GM19395 (cell line): ENCODE measurements around the gene IRF2BP1.

Experiments used
- ATAC-seq: cut with Tn5 transposase; IDR thresholded peaks from one replicate; pipeline ENCODE4 v1.9.1; 2021; ENCODE audit warnings: mild to moderate bottlenecking, moderate library complexity; ENCODE audit not compliant: unreplicated experiment

Gene IRF2BP1, protein sequence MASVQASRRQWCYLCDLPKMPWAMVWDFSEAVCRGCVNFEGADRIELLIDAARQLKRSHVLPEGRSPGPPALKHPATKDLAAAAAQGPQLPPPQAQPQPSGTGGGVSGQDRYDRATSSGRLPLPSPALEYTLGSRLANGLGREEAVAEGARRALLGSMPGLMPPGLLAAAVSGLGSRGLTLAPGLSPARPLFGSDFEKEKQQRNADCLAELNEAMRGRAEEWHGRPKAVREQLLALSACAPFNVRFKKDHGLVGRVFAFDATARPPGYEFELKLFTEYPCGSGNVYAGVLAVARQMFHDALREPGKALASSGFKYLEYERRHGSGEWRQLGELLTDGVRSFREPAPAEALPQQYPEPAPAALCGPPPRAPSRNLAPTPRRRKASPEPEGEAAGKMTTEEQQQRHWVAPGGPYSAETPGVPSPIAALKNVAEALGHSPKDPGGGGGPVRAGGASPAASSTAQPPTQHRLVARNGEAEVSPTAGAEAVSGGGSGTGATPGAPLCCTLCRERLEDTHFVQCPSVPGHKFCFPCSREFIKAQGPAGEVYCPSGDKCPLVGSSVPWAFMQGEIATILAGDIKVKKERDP

DNA sequence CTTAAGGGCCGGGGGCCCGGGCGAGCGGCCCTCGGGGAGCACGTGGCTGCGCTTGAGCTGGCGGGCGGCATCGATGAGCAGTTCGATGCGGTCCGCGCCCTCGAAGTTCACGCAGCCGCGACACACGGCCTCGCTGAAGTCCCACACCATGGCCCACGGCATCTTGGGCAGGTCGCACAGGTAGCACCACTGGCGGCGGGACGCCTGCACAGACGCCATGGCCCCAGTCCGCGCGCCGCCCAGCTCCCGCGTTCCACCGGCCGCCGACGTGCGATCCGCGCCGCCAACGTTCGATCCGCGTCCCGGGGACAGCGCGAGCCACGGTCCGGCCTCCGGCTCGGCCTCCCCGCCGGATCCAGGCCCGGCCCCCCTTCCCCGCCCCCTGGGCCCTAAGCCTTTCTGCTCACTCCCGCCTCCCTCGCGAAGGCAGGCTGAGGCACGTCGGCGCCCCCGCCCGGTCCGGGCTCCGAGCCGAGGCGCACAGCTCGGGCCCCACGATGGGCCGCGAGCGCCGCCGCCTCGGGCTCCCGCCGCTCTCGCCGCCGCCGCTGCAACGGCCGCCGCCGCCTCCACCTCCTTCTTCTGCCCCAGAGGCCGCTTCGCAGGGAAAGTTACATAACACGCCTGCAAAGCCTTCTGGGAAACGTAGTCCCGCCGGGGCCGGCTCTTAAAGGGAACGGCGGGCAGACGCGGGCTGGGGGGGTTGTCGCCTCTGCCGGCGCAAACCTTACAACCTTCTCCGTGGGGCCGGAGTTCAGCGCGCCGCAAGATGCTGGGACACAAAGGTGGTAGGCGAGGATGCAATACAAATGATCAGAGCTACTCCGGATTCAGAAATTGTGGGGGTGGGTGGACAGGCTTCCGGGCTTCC, at the start of gene IRF2BP1:
IRF2BP1 (minus strand) TSS at position 586 of the 871 bp plus-strand sequence; CDS start at position 219, 367 bp downstream.
- ATAC-seq: peak; percentile 49

DNA sequence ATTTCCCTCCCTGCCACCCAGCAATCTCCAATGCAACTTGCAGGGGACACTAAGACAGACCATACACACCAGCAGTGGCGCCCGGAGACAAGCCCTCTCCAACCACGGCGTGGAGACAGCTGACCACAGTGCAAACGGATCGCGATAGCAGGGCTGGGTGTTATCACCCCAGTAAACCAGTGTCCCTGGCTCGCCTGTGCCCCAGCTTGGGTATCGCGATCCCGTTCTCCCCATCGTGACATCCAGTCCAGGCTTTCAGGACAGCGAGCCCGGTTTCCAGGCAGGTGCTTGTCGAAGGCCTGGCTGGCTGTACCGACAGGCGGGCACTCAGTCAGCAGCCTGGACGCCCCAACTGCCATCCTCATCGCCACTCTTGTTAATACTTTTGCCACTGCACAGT, 49.3 kb upstream of the IRF2BP1 start:
- no peak for ATAC-seq

DNA sequence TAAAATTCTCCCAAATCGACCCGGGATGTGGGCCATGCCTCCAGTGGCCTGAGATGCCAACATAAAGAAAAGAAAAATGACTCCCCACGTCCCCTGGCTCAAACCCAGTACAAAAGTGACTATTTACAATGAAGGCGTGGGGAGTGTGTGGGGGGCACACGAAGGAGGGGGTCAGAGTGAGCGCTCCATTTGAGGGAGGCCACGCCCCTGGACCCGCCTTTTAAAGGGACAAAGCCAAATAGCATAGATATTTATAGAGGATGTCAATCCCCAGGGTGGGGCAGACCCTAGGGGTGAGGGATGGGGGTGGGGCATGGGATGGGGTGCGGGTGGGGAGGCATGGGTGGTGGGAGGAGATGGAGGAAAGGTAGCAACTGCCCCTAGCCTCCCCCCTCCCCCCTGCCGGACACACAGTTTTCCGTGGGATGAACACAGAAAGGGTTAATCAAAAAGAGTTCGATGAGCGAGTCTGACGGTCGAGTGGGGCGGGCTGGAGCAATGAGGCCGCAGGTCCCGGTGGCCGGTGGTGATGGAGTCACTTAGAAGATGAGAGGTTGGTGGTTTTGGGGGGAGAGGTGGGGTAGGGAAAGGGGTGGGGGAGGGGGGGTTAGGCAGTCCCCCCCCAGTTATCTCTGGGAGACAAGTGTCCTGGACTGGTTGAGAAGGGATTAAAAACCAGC, 48.8 kb upstream of the IRF2BP1 start:
- ATAC-seq: no peak

DNA sequence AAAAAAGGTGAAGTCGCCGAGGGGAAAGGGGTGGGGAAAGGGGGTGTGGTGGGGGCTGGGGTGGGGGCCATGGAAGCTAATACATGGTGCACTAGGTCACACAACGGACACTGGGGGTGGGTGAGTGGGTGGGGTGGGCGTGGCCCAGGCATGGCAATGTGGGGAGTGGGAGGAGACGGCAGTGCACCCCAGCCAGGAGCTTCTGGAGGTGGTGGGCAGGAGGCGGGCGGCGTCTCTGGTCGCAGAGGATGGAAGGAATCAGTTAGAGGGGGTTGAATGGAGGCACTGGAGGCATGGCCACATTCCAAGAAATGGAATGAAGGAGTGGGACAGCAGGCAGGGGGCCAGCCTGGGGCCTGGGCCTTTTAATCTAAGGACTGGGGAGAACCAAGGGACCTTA, 47.8 kb upstream of the IRF2BP1 start:
- no peak for ATAC-seq

DNA sequence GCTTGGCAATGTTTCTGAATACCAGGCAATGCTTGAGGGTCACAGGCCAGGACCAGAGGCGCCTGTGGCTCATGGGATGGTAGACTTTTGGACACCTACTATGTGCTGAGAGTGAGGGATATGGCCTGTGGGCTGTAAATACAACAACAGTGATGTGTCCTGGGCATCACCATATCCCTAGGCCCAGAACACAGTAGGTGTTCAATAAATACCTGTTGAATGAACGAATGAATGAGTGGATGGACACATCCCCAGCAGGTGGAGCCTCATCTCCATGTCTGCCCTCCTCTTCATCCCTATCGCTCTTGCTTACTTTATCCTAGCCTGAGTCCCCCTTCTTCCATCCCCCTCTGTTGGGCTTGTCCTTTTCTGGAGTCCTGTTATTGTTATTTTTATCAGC, 45.1 kb upstream of the IRF2BP1 start:
- ATAC-seq: no peak

DNA sequence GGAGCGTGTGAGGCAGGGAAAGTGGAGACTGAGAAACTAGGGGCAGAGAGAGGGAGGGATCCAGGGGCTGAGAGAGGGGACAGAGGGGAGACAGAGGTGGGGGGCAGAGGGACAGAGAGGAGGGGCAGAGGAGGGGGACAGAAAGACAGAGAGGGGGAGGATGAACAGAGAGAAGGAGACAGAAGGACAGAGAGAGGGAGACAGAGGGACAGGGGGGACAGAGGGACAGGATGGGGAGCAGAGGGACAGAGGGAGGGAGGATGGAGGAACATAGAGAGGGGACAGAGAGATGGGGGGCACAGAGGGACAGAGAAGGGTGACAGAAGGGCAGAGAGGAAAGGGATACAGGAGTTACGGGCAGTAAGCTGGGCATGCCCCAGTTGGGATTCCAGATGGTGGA, 43.3 kb upstream of the IRF2BP1 start:
- no peak for ATAC-seq

DNA sequence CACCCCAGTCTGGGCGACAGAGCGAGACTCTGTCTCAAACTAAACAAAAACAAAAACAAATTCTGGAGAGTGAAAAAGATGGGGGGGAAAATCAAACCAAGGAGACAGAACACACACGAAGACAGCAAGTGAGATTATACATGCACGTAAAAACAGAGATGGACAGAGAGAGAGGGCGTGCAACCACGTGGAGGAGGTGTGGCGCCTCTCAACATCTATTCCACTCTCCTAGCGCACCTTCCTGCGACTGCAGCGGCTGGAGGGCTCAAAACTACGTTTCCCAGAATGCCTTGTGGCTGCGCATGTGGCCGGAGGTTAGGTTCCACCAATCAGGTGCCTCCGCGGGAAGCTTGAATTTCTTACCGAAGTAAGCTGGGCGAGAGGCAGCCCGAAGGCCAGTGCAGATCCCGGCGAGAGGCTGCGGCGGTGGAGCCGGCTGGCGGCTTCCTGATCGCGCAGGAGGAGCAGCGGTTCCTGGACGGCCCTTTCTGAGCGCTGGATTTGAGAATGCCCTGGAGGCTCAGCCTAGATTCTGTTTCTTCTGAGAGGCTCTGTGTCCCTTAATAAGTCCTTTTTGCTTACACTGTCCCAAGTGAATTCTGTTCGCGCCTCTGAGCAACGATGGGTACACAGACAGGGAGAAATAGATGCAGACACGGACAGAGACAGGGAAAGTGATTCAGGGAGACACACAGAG, 41.8 kb upstream of the IRF2BP1 start:
- ATAC-seq: peak; percentile 71

DNA sequence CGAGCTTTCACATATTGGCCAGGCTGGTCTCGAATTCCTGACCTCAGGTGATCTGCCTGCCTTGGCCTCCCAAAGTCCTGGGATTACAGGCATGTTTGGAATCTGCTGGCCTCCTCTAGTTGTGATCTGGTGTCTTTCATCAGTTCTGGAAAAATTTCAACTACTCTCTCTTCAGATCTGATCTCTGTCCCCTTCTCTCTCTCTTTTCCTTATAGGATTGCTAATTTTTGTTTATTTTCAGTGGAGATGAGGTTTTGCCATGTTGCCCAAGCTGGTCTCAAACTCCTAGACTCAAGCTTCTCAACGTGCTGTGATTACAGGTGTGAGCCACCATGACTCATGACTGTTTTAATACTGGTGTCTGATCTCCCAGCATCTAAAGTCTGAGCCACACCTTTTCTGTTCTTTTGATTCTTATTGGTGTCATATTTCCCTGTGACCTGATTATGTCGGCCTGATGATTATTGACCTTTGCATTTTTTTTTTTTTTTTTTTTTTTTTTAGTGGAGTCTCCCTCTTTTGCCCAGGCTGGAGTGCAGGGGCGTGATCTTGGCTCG, 39.0 kb upstream of the IRF2BP1 start:
- no peak for ATAC-seq

DNA sequence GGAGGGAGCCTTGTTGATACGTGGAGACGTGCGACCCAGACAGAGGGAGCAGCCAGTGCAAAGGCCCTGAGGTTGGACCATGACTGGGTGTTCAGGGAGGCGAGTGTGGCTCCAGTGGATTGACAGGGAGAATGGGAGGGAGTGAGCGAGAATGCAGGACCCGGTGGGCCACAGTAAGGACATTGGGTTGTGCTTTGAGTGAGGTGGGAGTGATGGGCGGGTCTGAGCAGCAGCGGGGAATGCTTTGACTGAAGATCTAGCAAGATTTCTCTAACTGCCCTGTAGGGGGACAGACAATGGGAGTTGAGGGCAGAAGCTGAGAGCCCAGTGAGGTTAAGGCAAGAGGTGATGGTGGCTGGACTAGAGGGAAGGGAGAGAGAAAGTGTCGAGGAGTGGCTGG, 36.3 kb upstream of the IRF2BP1 start:
- ATAC-seq: no peak

DNA sequence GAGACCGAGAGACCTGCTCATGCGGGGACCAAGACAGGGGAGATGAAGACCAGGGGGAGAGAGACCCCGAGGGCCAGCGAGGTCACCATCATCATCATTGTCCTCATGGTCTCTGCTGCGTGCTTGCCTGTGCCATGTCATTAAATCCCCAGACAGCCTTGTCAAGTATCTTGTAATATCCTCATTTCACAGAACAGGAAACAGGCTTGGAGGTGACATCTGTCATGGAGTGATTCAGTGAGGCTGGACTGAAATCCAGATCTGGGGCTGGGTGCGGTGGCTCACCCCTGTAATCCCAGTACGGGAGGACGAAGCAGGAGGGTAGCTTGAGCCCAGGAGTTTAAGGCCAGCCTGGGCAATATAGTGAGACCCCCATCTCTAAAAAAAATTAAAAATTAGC, 34.5 kb upstream of the IRF2BP1 start:
- ATAC-seq: no peak

DNA sequence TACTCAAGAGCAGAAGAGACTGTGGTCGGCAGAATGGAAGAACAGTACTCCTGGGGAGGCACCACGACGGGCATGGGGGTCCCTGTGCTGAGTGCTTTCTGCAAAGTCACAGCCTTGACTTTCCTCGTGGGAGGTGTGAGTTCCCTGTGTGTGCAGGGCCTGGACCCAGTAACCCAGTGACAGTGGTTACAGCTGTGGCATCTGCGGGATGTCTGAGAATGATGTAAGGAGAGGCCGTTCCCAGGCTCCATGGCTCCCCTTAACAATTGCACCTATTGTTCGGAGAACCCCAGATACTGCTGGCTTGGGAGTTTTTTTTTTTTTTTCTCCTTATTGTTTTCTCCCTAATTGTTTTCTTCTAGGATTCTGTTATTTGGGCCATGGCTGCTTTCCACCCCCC, 33.7 kb upstream of the IRF2BP1 start:
- no peak for ATAC-seq

DNA sequence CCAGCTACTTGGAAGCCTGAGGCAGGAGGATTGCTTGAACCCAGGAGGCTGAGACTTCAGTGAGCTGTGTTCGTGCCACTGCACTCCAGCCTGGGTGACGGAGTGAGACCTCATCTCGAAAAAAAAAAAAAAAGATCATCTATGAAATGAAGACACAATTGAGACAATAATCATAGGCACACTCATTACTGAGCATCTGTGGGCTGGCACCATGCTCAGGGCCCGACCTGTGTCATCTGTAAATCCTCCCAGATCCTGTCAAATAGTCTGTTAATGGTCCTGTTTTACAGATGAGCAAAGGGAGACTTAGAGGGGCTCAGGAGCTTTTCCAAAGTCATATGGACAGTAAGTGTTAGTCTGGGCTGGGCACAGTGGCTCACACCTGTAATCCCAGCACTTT, 32.8 kb upstream of the IRF2BP1 start:
- no peak for ATAC-seq

DNA sequence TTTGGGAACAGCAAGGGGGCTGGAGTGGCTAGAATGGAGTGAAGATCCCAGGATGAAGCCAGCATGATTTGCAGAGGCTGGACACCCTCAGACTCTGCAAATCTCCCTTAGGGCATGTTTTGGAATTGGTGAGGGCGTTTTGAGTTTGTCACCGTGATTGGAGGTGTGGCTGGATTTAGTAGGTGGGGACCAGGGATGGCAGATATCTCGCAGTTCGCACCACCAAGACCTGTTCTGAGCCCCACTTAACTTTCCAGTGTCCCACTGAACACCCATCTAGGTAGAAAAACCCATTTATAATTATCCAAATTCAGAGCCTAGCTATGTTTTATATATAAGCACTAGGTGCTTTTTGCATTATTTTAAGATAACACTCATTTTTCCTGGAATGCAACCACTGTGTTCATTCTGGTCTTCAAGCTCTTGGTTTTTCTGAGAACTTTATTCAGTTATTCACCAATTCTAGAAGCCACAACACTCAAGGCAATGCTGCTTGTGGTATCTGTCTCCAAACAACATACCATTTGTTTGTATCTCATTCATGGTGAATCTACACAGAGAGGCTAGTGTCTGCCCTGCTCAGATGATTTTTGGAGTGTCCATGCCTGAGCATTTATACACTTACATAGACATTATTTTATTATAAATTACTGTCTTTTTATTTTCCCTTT, 31.6 kb upstream of the IRF2BP1 start:
- no peak for ATAC-seq

DNA sequence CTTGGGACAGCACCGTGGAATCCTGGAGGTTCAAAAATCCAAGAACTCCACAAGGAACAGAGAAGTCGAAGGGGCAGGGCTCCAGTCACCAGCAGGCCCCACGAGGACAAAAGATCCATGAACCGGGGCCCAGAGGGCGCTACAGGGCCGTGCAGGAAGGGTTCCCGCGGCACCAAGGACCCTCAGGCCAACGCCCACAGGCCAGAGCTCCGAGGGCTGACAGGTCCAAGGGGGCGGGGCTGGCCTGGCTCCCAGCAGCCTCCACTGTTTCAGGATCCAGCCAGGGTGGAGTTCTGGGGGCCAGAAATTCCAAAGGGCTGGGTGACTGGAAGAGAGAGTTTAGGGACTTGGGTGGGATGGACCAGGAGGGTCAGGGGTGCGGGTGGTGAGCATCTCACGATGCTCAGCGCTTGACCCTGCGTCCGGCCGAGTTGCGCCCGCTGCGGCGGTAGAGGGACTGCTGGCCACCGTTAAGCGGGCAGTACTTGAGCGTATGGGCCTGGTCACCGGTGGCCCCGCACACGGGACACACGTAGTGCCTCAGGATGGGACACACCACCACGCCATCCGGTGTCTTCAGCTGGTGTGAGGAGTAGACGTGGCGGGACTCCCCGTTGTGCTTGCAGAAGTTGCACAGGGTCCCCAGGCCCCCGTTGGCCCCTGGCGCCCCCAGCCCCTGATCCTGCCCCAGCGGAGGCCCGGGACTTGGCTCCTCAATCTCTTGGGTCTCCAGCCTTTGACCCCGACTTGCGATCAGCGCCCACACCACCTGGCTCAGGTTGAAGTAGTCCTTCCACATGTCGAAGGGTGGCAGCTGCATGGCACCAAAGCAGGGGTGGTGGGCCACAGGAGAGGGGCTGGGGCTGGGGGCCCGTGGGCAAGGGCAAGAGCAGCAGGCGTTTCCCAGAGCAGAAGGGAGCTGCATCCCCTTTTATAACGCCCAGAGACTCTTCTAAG, 28.2 kb upstream of the IRF2BP1 start, which contains the start of gene NANOS2:
NANOS2 (minus strand) TSS at position 905 of the 957 bp plus-strand sequence; CDS start at position 820, 85 bp downstream.
- ATAC-seq: no peak

DNA sequence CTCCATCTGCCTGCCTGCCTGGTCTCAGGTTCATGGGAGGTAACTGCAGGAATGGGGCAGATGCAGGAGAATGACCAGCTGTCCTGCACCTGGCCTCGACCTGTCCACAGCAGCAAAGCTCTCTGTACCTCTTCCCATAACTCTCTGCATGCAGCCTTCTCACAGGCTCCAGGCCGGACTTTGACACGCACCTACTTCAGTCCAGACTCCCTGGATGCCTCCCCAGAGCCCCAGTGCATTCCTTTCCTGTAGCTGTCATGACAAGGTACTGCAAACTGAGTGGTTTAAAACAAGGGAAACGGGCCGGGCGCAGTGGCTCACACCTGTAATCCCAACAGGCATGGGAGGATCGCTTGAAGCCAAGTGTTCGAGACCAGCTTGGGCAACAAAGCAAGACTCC, 25.4 kb upstream of the IRF2BP1 start:
- no peak for ATAC-seq

DNA sequence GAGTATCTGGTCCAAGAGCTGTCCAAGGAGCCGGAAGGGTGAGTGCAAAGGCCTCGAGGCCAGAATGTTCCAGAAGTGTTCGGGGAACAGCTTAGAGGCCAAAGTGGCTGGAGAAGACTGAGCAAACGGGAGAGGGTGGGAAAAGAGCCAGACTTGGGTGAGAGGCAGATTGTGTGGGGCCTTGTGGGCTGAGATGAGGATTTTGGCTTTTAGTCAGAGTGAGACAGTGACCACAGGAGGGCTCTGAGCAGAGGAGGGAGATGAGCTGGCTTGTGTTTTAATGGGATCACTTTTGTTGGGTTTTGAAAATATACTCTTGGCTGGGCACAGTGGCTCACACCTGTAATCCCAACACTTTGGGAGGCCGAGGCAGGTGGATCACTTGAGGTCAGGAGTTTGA, 23.0 kb upstream of the IRF2BP1 start:
- no peak for ATAC-seq

DNA sequence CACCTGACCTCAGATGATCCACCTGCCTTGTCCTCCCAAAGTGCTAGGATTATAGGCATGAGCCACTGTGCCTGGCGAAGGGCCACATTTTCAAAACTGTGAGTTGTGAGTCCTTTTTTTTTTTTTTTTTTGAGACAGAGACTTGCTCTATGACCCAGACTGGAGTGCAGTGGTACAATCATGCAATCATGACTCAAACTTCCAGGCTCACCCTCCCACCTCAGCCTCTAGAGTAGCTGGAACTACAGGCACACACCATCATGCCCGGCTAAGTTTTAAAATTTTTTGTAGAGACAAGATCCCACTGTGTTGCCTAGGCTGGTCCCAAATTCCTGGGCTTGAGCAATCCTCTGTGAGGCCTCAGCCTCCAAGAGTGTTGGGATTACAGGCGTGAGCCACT, 20.3 kb upstream of the IRF2BP1 start:
- ATAC-seq: no peak

DNA sequence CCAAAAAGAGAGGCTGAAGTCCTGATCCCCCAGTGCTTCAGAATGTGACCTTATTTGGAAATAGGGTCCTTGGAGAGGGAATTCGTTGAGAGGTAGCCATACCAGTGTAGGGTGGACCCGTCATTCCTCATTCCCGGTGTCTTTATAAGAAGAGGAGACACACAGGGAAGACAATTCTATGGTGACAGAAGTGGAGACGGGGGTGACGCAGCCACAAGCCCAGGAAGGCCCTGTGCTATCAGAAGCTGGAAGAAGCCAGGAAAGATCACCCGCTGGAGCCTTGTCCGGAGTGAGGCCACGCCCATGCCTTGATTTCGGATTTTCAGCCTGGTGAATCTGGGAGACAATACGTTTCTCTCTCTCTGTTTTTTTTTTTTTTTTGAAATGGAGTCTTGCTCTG, 19.1 kb upstream of the IRF2BP1 start:
- ATAC-seq: no peak
